Measurements from ENCODE around the gene MYO1A.

GRCh38 chr12:57049119-57049446 is 846 bp downstream of the MYO1A start:
- no peak for TF ChIP-seq CTCF (IDR thresholded peaks at IDR 0.05)
- no peak for TF ChIP-seq EZH2 (IDR thresholded peaks at IDR 0.05; ENCODE audit: borderline replicate concordance, insufficient read depth, low read depth, low read length, poor library complexity, severe bottlenecking)

All from B cell (primary cell).